CD4-positive, alpha-beta T cell treated with Interleukin-12 subunit alpha and Interleukin-12 subunit beta, for 1 hour (primary cell): Measurements from ENCODE around the gene CEP112.

ENCODE experiments used
- DNase-seq: peaks from one replicate; pipeline ENCODE4 v3.0.0-alpha.2; 2020

The CEP112 gene

DNA sequence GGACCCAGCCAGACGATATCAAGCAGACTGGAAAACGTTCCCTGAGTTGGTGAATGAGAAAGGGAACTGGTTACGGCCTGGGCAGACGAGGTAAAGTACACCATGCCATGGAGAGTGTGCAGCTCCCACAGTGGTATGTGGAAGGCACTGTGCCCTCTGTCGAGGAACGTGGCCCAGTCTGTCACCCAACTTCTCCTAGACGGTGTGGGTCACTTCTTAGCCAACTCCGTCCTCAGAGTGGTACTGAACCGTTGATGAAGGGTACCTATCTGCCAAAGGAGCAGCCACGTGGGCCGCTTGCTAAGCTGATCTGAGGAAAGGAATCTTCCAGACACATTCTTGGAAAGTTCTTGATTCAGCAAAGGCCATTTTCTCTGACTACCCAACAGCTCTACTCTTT is 574.4 kb downstream of the CEP112 start:
- no peak for DNase-seq

DNA sequence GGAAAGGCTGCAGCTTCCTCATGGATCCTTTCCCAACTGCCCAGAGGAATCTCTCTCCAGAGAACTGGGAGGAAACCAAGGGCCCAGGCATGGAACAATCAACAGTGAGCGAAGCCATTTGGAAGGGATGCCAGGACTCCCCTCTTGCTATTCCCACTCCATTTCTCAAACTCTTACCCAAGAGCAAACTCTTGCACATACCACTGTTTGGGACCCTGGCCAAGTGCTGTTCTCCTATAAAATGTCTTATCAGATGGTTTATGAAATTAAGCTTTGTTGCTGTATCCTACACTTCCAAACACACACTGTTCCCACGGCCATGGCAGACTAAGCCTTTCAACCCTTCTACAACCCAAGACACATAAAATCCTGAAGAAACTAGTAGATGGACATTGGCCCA is 582.2 kb downstream of the CEP112 start:
- DNase-seq: no peak

DNA sequence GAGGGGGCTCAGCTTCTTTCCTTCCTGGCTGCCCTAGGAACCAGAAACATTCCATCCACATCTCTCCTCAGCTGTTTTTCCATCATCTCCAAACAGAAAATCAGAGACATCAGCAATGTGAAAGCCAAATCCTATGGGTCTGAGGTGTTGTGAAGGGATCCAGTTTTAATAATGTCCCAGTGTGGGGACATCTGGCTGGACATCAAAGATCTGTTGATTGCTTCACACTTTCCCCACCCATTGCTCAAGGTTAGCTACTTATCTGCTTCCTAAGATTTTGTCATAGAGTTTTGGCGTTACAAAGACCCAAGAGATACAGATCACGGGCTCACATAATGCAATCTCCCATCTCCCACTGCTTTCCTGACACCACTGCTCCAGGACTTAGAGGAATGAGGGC is 582.6 kb downstream of the CEP112 start:
- DNase-seq: no peak

DNA sequence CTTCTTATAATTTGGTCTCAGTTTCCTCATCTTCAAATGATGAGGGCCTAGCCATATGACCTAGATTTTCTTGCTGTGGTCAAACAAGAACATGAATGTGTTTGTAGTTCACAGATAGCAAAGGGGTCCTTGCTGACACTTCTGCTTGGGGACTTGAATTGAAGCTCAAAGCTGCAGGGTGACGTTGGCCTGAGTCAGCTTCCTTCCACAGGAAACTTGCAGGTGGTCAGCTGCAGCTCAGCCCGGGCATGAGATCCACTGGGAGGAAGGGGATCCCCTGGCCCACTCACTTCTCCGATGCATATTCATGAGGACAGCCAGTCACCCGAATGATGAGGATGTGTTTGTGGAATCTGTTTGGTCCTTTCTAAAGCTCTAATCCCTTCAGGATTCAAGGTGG is 587.9 kb downstream of the CEP112 start:
- no peak for DNase-seq

DNA sequence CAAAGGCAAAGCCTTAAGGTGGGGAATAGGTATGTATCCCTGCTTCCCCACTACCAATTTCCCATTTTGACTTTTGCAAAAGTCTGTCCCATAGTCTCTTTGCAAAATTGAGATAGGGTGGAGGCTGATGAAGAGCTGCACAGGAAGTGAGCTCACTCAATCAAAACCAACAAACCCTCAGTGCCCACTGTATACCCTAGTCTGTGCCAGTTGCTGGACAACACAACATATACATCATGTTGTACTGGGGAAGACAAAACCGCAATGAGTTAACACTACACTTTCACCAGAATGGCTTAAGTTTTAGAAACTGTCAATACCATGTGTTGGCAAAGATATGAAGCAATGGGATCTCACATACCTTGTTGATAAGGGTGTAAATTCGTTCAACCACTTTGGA is 590.1 kb downstream of the CEP112 start:
- no peak for DNase-seq

DNA sequence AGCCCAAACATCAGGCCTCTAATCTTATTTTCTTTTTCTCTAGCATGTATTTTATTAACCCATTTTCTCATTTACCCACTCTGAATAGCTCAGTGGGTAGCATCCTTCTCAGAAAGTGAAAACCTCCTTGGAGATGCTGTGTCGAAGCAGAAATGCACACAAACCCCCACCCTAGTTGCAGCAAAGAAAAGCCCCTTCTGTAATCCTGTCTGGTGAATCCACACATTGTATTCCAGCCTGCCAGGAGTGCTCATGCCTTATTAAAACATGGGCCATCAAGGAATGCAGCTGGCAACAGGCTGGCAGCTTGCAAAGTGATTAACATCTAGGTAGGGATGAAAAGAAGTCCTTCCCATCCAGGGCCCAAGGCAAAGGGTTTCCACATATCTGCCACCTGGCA is 590.8 kb downstream of the CEP112 start:
- no peak for DNase-seq

DNA sequence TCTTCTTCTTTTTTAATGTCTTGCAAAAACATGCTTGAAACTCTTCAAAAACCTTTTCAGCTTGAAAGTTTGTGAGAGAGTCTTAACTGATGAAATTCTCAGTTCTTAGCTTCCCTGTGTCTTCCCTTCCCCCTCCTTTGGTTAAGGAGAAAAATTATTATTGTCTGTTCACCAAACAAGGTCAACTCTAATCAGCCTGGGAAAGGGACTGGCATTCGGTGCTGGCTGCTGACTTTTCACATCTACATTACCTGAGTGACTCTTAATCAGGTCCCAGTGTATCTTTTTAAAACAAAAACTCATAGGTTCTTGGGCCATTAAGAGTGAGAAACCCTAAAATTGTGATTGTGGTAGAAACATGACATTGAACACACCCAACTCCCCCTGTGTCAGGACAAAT is 591.4 kb downstream of the CEP112 start:
- no peak for DNase-seq

DNA sequence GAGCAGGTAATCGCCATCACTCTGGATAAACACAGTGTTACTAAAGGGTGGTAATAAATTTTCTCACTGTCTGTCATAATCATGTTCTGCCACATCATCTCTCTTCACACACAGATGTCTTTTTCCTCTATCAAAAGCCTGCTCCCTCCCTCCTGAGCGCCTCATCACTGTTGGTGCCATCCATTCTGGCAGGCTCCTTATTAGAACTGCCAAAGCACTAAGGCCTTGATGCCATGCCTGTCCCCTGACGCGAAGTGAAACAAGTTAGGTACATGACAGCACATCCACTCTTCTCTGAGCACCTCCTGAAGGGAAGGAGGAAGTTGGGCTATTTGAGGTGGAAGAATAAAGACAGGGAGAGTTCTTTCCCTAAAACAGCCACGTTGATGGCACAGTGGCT is 592.3 kb downstream of the CEP112 start:
- no peak for DNase-seq

DNA sequence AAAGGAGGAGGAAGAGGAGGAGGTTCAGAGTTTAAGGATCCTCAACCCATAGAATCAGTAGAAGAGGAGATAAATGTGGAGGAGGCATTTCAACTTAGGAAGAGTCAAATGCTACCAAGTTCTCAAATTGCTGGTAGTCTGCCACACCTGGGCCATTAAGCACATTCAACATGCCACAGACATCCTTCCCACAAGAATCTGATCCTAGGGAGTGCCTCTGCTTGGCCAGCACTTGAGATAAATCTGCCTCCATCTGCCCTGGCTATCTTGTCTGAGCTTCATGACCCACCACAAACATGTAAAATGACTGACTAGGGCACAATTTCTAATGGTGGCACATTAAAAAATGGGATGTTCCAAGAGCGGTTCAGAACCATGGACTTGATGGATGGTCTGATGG is 593.2 kb downstream of the CEP112 start:
- DNase-seq: no peak

DNA sequence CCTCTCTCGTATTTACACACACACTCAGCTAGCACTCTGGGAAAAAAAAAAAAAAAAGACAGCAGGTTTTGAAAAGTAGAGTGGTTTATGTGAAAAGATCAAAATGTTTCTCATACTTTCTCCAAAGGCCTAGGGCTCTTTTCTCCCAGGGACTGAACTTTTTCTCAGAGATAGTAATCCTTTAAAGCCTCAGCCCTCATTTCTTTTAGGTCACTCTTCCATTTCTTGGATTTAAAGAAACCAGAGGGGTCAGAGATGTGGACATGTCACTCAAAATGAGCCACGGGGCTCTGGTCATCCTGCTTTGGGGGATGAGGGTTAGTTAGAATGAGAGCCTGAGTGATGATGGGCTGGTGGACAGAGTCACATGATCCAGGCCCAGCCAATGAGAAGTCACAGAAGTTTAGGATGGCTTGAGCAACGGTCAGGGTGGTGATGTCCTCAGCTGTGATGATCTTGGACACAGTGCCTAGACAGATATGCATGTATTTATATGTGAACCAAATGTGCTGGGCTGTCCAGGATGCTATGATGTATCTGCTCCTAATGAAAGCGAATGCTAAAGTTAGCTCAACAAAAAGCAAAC is 596.8 kb downstream of the CEP112 start:
- no peak for DNase-seq

DNA sequence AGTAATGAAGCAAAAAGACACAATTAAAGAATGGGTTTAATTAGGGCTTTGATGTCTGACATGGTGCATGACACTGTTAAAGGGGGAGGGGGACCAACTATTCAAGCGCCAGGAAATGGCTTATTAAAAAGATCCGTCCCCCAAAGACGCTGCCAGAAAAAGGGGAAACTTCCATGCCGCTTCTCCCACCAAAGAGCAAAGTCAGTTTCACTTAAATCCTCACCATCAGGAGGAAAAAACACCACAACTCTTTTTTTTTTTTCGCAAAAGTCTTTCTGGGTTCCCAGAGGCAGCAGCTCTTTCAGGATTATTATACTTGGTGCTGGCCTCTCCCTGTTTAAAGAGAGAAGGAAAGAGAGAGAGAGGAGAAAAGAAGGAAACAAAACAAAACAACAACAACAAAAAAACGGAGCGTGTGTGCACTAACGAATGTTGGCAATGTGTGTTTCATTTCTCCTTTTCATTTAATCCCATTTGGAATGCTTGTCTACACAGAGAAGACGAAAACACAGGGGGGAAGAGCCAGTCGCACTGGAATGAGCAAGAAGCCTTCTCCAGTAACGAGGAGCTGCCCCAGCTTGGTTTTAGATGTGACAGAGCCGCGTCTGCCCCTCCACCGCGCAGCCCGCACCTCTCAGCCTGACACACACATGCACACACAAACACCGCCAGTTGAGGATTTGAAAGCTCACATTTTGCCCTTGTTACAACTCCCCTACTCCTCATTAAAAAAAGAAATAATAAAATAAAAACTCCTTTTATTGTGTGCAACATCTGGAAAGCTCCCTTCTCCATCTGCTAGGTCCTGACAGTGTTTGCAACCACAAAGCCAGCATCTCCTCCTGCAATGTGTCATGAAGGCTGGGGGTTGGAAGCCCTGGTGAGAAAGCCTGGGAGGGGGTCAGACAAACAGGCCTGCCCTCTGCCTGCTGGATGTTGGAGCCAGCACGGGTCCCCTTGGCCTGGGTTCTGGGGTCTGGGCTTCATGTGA is 597.8 kb downstream of the CEP112 start:
- no peak for DNase-seq

DNA sequence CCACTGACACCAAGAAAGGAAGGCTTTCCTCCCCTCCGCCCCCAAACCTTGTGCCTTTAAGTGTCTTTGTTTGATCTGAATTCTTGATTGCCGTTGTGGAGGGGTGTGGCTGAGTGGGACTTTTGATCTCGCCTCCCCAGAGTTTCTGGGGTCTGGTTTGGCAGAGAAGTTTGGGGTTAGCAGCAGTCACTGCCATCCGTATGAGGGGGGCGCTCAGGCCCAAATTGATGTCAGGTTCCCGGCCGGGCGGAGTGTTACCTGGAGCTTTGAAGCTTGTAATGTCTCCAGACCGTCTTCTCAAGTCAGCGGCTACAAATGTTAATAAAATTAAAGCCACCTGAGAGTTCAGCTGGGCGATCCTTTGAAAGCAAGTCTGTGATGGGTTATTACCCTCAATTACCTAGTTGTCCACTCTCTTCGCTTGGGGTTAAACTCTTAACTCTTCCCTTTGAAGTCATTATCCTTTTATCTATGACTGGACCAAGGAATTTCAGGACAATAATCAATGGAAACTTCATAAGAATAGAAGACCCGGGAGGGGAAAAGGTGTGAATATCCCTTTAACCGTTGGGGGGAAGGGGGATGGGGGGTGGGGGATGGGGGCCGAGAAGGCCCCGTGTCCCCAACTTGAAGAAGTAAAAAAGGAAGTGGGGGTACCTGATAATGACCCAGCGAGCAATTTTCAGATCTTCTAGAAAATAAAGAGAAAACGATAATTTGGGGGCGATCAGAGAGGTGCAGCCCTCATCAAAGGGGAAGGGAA is 598.7 kb downstream of the CEP112 start:
- DNase-seq: no peak

DNA sequence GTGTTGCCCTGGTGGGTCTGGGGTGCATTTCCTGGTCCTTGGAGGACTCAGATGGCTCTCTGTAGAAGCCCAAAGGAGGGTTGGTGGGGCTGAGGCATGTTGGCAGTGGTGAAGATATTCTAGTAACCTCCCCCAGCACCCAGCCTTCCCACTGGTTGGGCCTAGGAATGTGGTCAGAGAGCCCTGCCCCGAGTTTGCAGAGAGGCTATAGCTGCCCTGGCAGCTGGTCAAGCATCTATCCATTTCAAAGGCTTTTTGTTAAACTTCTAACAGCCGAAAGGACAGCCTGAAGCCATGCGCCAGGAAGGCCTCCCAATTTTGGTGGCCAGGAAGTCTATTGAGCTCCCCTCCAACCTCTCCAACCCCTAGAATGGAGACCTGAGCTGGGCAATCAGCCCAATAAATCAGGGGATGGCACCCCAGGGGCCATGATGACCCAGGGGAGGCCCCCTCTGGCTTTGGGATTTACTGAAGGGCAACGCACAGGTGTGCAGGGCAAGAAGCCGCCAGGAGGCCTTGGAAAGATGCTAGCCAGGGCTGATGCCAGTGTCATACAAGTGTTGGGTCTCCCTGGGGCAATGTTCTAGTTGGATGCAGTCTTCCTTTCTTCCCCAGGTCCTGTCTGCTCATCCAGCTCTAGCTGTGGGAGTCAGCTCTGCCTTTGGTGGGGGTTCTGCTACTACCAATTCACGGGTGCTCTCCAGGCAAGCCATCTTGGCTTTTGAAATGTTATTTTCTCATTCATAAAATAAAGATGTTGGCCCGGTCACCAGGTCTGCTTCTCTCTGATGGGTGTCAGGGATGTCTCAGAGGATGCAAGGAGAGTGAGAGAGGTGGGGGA is 599.6 kb downstream of the CEP112 start:
- no peak for DNase-seq

DNA sequence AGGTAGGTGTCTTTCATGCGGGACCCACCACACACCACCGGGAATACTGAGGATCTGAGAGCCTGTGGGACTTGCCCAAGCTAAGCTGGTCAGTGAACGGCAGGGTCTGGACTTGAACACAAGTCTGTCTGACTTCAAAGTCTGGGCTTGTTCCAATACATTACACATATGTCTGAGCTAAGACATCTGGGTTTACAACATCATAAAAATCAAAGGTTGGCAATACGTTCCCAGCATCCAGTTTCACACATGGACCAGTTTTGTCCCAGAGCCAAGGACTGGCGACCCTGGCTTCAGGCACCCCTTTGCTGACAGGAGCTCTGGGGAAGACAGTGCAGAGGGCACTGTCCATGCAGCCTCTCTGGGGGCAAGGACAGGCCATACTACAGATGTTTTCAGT is 602.6 kb downstream of the CEP112 start:
- no peak for DNase-seq

DNA sequence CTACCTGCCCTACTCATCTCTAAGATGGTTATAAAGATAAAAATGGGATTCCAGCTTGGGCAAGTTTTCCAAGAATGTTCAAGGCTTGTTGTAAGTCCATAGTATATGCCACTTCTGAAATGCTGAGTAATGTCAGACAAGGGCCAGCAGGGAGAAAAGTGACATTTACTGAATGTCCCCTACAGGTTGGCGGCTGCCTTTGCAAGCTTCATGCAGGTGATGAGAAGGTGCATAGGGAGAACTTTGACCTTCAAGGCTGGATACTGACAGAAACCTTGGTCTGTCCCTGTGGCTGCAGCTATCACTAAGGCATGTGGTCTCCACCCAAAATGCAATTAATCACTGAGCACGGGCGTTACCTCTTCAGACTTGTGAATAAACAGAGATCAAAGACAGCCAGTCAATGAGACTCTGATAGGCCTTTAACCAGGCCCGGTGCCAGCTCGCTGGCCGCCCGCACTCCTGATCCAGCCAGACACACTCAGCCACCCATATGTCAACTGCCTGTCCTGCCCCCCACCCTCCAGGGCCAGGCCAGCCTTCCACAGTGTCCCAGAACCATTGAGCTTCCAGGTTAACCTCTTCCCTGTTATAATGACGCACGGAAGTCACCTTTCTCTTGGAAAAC is 603.6 kb downstream of the CEP112 start:
- DNase-seq: no peak

DNA sequence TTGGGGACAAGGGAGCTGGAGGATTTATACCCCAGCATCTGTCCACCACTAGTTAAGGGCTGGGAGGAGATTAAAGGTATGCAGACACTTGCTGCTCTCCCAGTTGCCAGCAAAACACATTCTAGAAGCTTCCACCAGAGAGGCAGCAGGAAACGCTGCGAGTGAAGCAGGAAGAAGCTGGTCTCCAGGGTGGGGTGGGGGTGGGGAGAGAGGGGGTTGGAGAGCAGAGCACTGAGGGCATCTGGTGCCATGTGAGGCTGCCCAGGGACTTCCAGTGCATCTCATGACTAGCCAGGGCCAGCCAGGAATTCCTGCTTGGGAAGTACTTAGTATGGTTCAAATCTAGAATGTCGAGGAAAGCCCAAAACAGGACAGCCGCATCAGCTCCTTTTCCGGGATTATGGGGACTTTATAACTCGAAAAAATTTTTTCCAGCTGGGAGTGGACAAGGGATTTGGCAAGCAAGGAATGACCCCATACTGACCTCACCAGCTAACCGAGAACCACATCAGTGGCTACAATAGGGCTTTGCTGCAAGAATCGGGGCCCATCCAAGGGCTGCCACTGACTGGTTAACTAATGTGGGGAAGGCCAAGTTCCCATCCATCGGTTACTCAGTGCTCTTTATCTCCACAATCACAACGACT is 604.3 kb downstream of the CEP112 start:
- no peak for DNase-seq

DNA sequence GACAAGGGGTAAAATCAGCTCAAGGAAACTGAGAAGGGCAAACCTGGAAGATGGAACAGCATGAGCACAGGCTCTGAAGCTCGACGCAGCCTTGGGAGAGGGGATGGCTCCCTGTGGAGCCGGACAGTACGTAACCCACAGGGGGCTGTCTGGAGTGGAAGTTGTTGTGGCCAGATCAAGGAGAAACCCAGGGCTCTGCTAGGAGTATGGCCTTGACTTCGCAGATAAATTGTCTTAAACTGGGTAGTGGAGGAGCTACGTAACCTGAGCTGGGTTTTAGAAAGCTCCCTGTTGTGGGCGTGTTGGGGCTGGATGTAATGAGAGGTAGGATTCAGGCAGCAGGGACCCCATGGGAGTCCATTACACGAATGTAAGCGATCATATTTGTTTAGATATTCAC is 605.0 kb downstream of the CEP112 start:
- DNase-seq: no peak
